H9 (cell line): Measurements from ENCODE around the gene WDR48. TPM values are rescaled to one million over a fixed set of nuclear protein-coding genes. Genes with fewer than 3 reads are reported as not detected.

Source experiments
- DNase-seq: peaks from one replicate; pipeline ENCODE4 v3.0.0-alpha.2; 2017
- H2AFZ ChIP-seq: one replicate; pipeline ENCODE4 v1.6.1; 2013; ENCODE audit warnings: mild to moderate bottlenecking, low read length, control low read depth, moderate library complexity
- H2AK5ac ChIP-seq: 2 replicates; pipeline ENCODE4 v1.6.1; 2013; ENCODE audit warnings: low read length, control low read depth, mixed read lengths; ENCODE audit not compliant: insufficient read length
- H2BK120ac ChIP-seq: one replicate; pipeline ENCODE4 v1.6.1; 2013; ENCODE audit warnings: low read depth, mild to moderate bottlenecking, low read length, control low read depth, inconsistent platforms; ENCODE audit not compliant: poor library complexity, severe bottlenecking
- H2BK12ac ChIP-seq: 2 replicates; pipeline ENCODE4 v1.6.1; 2013; ENCODE audit warnings: low read length, control low read depth, mixed read lengths, low read depth; ENCODE audit not compliant: insufficient read length
- H2BK15ac ChIP-seq: 2 replicates; pipeline ENCODE4 v1.6.1; 2013; ENCODE audit warnings: low read depth, low read length, control low read depth
- H2BK20ac ChIP-seq: one replicate; pipeline ENCODE4 v1.6.1; 2013; ENCODE audit warnings: low read depth, mild to moderate bottlenecking, low read length, control low read depth, inconsistent platforms; ENCODE audit not compliant: poor library complexity, severe bottlenecking
- H2BK5ac ChIP-seq: 2 replicates; pipeline ENCODE4 v1.6.1; 2013; ENCODE audit warnings: low read length, control low read depth, mixed read lengths; ENCODE audit not compliant: insufficient read length
- H3K14ac ChIP-seq: 2 replicates; pipeline ENCODE4 v1.6.1; 2013; ENCODE audit warnings: low read length, control low read depth; ENCODE audit not compliant: insufficient read depth
- H3K18ac ChIP-seq: 2 replicates; pipeline ENCODE4 v1.6.1; 2013; ENCODE audit warnings: low read depth, mild to moderate bottlenecking, mixed read lengths, low read length, control low read depth; ENCODE audit not compliant: insufficient read length
- H3K23ac ChIP-seq: 2 replicates; pipeline ENCODE4 v1.6.1; 2013; ENCODE audit warnings: low read length, control low read depth, mixed read lengths, low read depth; ENCODE audit not compliant: insufficient read length
- H3K23me2 ChIP-seq: 2 replicates; pipeline ENCODE4 v1.6.1; 2013; ENCODE audit warnings: low read depth, mild to moderate bottlenecking, mixed read lengths, low read length, control low read depth; ENCODE audit not compliant: insufficient read length, poor library complexity, severe bottlenecking
- H3K27ac ChIP-seq: 2 replicates; pipeline ENCODE4 v1.5.1; 2013; ENCODE audit warnings: low read length, control low read depth, mixed read lengths, low read depth; ENCODE audit not compliant: insufficient read length
- H3K27me3 ChIP-seq: 2 replicates; pipeline ENCODE4 v1.6.1; 2013; ENCODE audit warnings: low read length, control low read depth, inconsistent platforms; ENCODE audit not compliant: insufficient read depth
- H3K4ac ChIP-seq: 2 replicates; pipeline ENCODE4 v1.6.1; 2013; ENCODE audit warnings: low read depth, mild to moderate bottlenecking, control low read depth, inconsistent platforms, low read length, moderate library complexity
- H3K4me1 ChIP-seq: 2 replicates; pipeline ENCODE4 v1.6.1; 2013; ENCODE audit warnings: low read length, control low read depth, inconsistent platforms; ENCODE audit not compliant: insufficient read depth
- H3K4me2 ChIP-seq: 2 replicates; pipeline ENCODE4 v1.6.1; 2013; ENCODE audit warnings: low read length, control low read depth, mixed read lengths; ENCODE audit not compliant: insufficient read length, insufficient read depth
- H3K56ac ChIP-seq: 2 replicates; pipeline ENCODE4 v1.6.1; 2013; ENCODE audit warnings: low read depth, mild to moderate bottlenecking, mixed read lengths, low read length, control low read depth; ENCODE audit not compliant: insufficient read length
- H3K79me1 ChIP-seq: 2 replicates; pipeline ENCODE4 v1.6.1; 2013; ENCODE audit warnings: low read depth, mild to moderate bottlenecking, moderate library complexity, low read length, control low read depth, inconsistent platforms; ENCODE audit not compliant: insufficient read depth, poor library complexity, severe bottlenecking
- H3K79me2 ChIP-seq: 2 replicates; pipeline ENCODE4 v1.6.1; 2013; ENCODE audit warnings: low read length, control low read depth, inconsistent platforms; ENCODE audit not compliant: insufficient read depth
- H3K9ac ChIP-seq: 2 replicates; pipeline ENCODE4 v1.6.1; 2013; ENCODE audit warnings: low read length, control low read depth, mixed read lengths; ENCODE audit not compliant: insufficient read length; ENCODE audit errors: extremely low read depth
- H3K9me3 ChIP-seq: one replicate; pipeline ENCODE4 v1.6.1; 2013; ENCODE audit warnings: low read depth, low read length, inconsistent platforms; ENCODE audit not compliant: control insufficient read depth
- H3T11ph ChIP-seq: one replicate; pipeline ENCODE4 v1.6.1; 2013; ENCODE audit warnings: mild to moderate bottlenecking, low read length, control low read depth, inconsistent platforms
- H4K20me1 ChIP-seq: one replicate; pipeline ENCODE4 v1.6.1; 2013; ENCODE audit not compliant: control insufficient read depth, insufficient read length, insufficient read depth
- H4K5ac ChIP-seq: 2 replicates; pipeline ENCODE4 v1.6.1; 2013; ENCODE audit warnings: low read depth, mild to moderate bottlenecking, mixed read lengths, low read length, control low read depth; ENCODE audit not compliant: insufficient read length
- H4K8ac ChIP-seq: replicated peaks from 2 replicates; pipeline ENCODE4 v1.6.1; 2013; ENCODE audit warnings: low read length, control low read depth, mixed read lengths, low read depth; ENCODE audit not compliant: insufficient read length
- H4K91ac ChIP-seq: 2 replicates; pipeline ENCODE4 v1.6.1; 2013; ENCODE audit warnings: low read depth, mild to moderate bottlenecking, moderate library complexity, mixed read lengths, low read length, control low read depth; ENCODE audit not compliant: insufficient read length
- H3K27ac Mint-ChIP-seq, 3 experiments: 2 replicates in 2 of 3; 3 replicates in 1 of 3; pipeline ENCODE4 v1.8.0; 2020 to 2021; ENCODE audit warnings: mixed read lengths in 3 of 3, mild to moderate bottlenecking in 1 of 3, moderate library complexity in 1 of 3
- H3K27me3 Mint-ChIP-seq: 2 replicates; pipeline ENCODE4 v1.8.0; 2021; ENCODE audit warnings: low read depth, mild to moderate bottlenecking, moderate library complexity, mixed read lengths
- H3K36me3 Mint-ChIP-seq, 3 experiments: 2 replicates in 2 of 3; 3 replicates in 1 of 3; pipeline ENCODE4 v1.8.0; 2020 to 2021; ENCODE audit warnings: low read depth in 3 of 3, mixed read lengths in 3 of 3; ENCODE audit not compliant: insufficient read depth in 1 of 3
- H3K4me1 Mint-ChIP-seq, 2 experiments: 2 replicates each; pipeline ENCODE4 v1.8.0; 2020; ENCODE audit warnings: mixed read lengths in 2 of 2
- H3K4me3 Mint-ChIP-seq, 2 experiments: 2 replicates in 1 of 2; 3 replicates in 1 of 2; pipeline ENCODE4 v1.8.0; 2020 to 2021; ENCODE audit warnings: mild to moderate bottlenecking in 2 of 2, mixed read lengths in 2 of 2, moderate library complexity in 1 of 2
- H3K9me3 Mint-ChIP-seq, 2 experiments: 2 replicates in 1 of 2; 3 replicates in 1 of 2; pipeline ENCODE4 v1.8.0; 2020; ENCODE audit warnings: mild to moderate bottlenecking in 2 of 2, mixed read lengths in 2 of 2, moderate library complexity in 1 of 2
- CTCF ChIP-seq: fragments of 200-600 bp; sonication (generic); conservative IDR thresholded peaks from 3 replicates; pipeline ENCODE4 v1.8.0; 2021; ENCODE audit warnings: antibody characterized with exemption, mild to moderate bottlenecking
- WGBS: extraction: QIAGEN DNeasy Blood & Tissue Kit; methylation state at CpG from one replicate; pipeline ENCODE4 v1.1.7; 2013; ENCODE audit warnings: missing lambda C conversion rate, low lambda C conversion rate, mixed read lengths; ENCODE audit not compliant: insufficient read length; ENCODE audit errors: extremely low coverage; 5-methylcytosine and 5-hydroxymethylcytosine counted together
- total RNA-seq: library from RNA; stranded (reverse); gene quantifications from 2 replicates; pipeline ENCODE4 v1.2.1, GENCODE V29; 2021

The WDR48 gene
- total RNA-seq, 1 experiment from 2014 or later = 52.7 TPM

GRCh38 chr3:39098473-39099000, 46.7 kb downstream of the WDR48 start:
- Histone ChIP-seq H3K23me2 (no peaks in the 10 kb centered on the region), H3K18ac (no peak overlapping the region), H3K79me1 (no peaks in the 10 kb centered on the region), H2BK5ac (no peak overlapping the region), H2BK20ac (no peak overlapping the region), H4K20me1 (no peaks in the 10 kb centered on the region), H3K4me2 (no peak overlapping the region), H3K23ac (no peak overlapping the region), H4K91ac (no peak overlapping the region), H3K56ac (no peak overlapping the region), H3K4me1 (no peaks in the 10 kb centered on the region), H2AK5ac (no peak overlapping the region), H3K79me2 (no peaks in the 10 kb centered on the region), H2AFZ (no peak overlapping the region), H3K27ac (no peak overlapping the region), H3K14ac (no peak overlapping the region), H4K5ac (no peak overlapping the region), H2BK12ac (no peak overlapping the region), H2BK120ac (no peak overlapping the region), H3K9me3 (no peaks in the 10 kb centered on the region), H3K27me3 (no peaks in the 10 kb centered on the region), H2BK15ac (no peak overlapping the region), H3T11ph (no peak overlapping the region), H4K8ac (no peak overlapping the region), H3K9ac (no peak overlapping the region), H3K4ac (no peak overlapping the region)
- Mint-ChIP-seq H3K4me3 (no peak overlapping the region), H3K9me3 (no peaks in the 10 kb centered on the region), H3K4me1 (peaks cover 0 to 12% of the 10 kb centered on the region in 2 experiments; a peak in 2 of 4 replicates), H3K27ac (no peak overlapping the region; a peak in 1 of 7 replicates), H3K36me3 (peaks cover 21 to 50% (median 39%) of the 10 kb centered on the region in 3 experiments; a peak in 6 of 7 replicates), H3K27me3 (no peaks in the 10 kb centered on the region; the same call in 1 of the 2 replicates)
- DNase-seq = no peak
- WGBS = no CpG with 5 or more reads among the region's 8 CpGs
- no peak for TF ChIP-seq CTCF
